HG03432 (cell line): ENCODE results near the gene SPESP1.

Experiments
- ATAC-seq: cut with Tn5 transposase; IDR thresholded peaks from one replicate; pipeline ENCODE4 v1.9.1; 2021; ENCODE audit warnings: mild to moderate bottlenecking, moderate library complexity; ENCODE audit not compliant: unreplicated experiment

The SPESP1 gene

DNA sequence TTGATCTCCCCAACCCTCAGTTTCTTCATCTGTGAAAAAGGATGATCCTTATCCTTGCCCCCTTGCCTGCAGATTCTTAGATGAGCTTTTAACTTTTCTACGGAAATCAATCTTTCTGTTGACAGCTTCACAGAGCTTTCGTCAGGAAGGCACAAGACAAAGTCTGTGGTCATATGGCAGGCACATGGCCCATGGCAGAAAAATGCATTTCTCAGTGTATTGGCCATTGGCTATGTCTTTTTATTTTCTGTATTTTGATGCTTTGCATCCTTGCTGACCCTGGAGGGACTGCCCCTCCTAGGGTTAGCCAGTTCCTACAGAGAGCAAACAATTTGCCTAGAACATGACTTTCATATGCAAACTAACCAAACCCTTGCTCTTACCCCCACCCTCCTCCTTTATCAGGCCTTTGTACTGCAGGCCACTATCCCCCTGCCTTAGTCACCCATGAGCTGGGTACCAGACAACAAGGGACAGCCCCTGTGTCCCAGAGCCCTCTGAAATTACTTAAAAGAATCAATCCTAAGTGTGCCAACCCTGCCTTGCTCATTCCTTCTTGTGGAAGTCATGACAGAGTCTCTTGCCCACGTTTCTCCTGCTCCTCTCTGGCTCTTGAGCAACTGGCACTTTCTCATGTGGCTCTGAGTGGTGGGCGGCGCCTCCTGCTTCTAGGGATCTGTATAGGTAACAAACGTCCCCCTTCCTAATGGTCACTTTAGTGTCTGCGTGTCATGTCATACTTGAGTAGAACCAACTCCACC lies 60.1 kb downstream of the SPESP1 start:
- ATAC-seq = no peak

DNA sequence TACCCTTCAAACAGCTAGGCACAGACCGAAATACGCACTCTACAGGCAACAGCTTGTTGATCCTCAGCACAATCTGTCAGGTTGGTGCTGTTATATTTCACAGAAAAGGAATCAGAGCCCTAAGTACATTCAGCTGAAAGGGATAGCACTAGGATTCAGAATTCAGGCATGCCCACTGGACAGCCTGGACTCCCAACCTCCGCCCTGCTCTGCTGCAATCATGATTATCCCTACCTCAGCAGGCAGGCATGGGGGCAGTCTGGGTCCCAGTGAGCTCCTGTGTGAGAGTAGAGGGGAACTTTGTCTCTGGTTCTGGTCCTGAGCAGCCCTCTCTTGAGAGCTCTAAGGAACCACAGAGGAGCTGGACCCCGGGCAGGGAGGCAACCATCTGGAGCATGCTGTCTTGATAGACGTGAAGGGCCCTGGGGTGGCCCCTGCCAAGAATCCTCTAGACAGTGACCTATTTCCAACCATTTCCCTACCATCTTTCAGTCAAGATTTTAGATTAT lies 60.7 kb downstream of the SPESP1 start:
- ATAC-seq = no peak

DNA sequence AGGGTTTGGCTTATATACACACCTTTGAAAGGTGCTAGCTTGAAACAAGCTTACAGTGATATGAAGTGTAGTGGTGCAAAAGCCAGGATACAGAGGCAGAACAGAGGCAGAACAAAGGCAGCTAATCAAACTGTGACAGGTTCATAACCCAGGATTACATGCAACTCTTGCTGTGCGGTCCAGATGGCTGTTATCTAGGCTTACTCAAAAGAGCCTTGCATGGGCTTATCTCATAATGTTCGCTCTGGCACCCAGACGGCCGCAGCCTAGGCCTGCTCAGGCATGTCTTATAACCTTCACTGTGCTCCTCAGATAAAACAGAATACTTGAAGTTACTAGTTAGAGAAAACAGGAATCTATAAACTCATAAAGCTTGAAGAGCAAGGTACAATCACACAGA lies 61.4 kb downstream of the SPESP1 start:
- no peak for ATAC-seq

DNA sequence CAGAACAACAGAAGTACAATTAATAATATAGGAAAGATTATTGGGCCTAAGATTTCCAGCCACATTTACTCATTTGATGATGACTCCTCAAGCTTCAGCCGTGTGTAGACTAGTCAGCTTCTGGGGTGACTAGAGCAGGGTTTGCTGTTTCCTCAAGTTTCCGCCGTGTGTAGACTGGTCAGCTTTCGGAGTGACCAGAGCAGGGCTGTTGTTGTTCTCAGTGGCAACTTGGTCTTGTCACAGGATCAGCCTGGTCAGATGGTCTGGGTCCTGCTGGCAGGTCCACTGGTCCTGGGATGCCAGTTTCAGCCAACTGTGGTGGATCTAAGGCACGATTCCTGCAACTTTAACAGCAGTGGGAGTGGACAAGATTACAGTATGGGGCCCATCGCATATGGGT lies 62.4 kb downstream of the SPESP1 start:
- no peak for ATAC-seq

DNA sequence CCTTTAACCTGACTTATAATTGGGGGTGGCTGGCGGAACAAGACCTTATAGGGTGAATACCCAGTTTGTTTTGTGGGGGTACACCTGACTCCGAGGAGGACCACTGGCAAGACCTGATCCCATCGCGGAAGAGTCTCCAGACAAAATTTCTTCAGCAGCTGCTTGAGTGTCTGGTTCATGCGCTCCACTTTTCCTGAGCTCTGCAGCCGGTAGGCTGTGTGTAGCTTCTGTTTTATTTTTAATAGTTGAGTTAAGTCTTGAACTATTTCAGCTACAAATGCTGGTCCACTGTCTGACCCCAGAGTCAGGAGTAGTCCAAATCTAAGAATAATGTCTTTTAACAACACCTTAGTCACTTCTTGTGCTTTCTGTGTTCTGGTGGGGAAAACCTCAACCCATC lies 63.0 kb downstream of the SPESP1 start:
- no peak for ATAC-seq

DNA sequence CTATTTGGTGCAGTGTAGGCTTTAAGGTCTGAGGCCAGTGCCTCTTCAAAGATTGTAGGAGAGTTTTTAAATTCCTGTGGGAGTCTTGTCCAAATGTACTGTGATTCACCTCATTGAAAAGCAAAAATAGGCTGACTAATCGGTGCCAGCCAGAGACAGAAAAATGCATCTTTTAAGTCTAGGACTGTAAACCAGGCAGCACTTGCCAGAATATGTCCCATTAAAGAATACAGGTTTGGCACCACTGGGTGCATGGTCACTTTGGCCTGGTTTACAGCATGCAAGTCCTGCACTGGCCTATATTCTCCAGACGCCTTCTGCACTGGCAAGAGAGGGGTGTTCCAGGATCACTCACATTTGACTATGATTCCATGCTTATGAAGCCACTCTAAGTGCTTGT lies 63.8 kb downstream of the SPESP1 start:
- ATAC-seq = no peak

DNA sequence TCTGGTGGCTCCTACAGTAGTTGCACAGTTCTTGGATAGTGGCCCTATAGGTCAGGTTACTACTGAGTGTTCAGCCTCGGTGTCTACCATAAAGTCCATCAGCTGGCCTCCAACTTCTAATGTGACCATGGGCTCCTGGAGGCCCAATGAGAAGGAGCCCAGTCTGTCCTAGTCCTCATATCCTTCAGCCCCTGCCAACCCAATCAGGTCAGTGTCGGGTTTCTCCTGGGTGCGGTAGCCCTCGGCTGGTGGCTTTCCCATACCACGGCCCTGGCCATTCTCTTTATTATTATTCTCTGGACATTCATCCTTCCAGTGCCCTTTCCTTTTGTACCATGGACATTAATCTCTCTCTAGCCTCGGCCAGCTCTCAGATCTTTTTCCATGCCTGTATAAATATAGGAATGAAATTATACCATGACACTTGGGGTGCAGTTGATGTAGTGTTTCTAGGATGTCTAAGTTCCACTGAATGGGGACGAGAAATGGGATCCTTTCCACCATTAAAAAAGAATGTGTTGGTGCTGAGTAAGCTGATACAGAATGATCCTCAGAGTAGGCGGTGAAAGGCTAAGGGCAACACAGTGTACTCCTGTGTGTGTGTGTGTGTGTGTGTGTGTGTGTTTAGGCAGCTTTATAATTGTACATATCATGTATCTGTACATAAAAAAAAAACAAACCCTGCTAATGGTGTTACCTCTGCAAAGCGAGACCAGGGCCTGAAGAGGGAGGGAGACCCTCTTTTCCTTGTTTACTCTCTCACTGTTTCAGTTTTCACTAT lies 64.8 kb downstream of the SPESP1 start:
- no peak for ATAC-seq
